Spinal cord (tissue), 10 donors: ENCODE data around the gene DBX2. TPM values are rescaled to one million over a fixed set of nuclear protein-coding genes. Genes with fewer than 3 reads are reported as not detected.
"Not testable (repeated sequence)": the region's sequence is repeated elsewhere in the genome, so short reads cannot be mapped to it uniquely, and the experiment has no call there.

Source experiments
- DNase-seq, 6 donors: peaks; one replicate each; pipeline versions ENCODE4 v3.0.0 to v3.0.0-alpha.2; 2013 to 2015; ENCODE audit warnings: low spot score in 6 of 6, low read depth in 4 of 6
- H3K27ac ChIP-seq: one replicate; pipeline ENCODE4 v1.5.1; 2013; ENCODE audit warnings: low read depth, low read length, control low read depth
- H3K27me3 ChIP-seq: one replicate; pipeline ENCODE4 v1.6.1; 2013; ENCODE audit warnings: low read length; ENCODE audit not compliant: control insufficient read depth, insufficient read depth
- H3K36me3 ChIP-seq: one replicate; pipeline ENCODE4 v1.6.1; 2013; ENCODE audit warnings: low read length; ENCODE audit not compliant: control insufficient read depth, insufficient read depth
- H3K4me1 ChIP-seq: one replicate; pipeline ENCODE4 v1.6.1; 2013; ENCODE audit warnings: low read length; ENCODE audit not compliant: control insufficient read depth, insufficient read depth
- H3K4me3 ChIP-seq: one replicate; pipeline ENCODE4 v1.5.1; 2013; ENCODE audit warnings: low read depth, low read length, control low read depth
- H3K9me3 ChIP-seq: one replicate; pipeline ENCODE4 v1.6.1; 2013; ENCODE audit warnings: low read length; ENCODE audit not compliant: control insufficient read depth, insufficient read depth
- WGBS: methylation state at CpG from one replicate; pipeline ENCODE4 v1.1.5; 2013; ENCODE audit warnings: missing lambda C conversion rate; ENCODE audit not compliant: insufficient coverage; 5-methylcytosine and 5-hydroxymethylcytosine counted together
- polyA plus RNA-seq, 2 donors: library from polyadenylated mRNA; unstranded; fragments of 120-200 nt; gene quantifications; one replicate each; pipeline ENCODE4 v1.2.1, GENCODE V29; 2013; ENCODE audit not compliant: insufficient read length in 2 of 2
- total RNA-seq, 2 donors: library from RNA; depleted of rRNA in 1 of 2; stranded (reverse); fragments of 120-200 nt in 1 of 2; fragments of >200 nt in 1 of 2; gene quantifications; one replicate each; pipeline versions ENCODE4 v1.2.3 to v1.2.4, GENCODE V29; 2013 to 2014
- donor health status: healthy.

DBX2 gene
- total and polyA plus RNA-seq, 4 donors, result 5.0 to 27.8 (median 14.3) TPM

DNA sequence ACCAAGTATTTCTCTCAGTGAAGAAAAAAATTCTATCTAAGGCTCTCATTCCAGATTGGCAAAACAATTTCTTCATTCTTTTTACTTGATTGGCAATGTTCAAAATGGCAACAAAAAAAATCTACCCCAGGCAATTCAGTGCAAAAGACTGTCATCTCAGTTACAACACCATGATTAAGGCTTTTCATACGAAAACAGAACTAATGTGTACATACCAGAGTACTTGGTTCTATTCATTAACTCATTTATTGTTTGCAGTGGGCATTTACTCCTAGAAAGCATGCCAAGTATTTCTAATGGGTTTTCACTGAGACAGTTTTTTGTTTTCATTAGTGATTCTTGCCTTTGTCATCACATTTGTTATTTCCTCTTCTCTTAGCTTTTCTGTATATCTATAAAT lies 33.0 kb downstream of the DBX2 start:
- H3K27ac ChIP-seq, result no peak overlapping the region
- H3K4me3 ChIP-seq, result no peak overlapping the region
- H3K27me3 ChIP-seq, result no peaks in the 10 kb centered on the region
- H3K36me3 ChIP-seq, result peaks cover 3% of the 10 kb centered on the region
- DNase-seq, result no peak
- no peaks in the 10 kb centered on the region for H3K4me1 ChIP-seq
- peaks cover 3% of the 10 kb centered on the region for H3K9me3 ChIP-seq
- WGBS, result no CpG with 5 or more reads among the region's 1 CpG

GRCh38 chr12:45014396-45014795 lies 36.5 kb downstream of the DBX2 start:
- DNase-seq, result no peak
- Histone ChIP-seq H3K4me1 (no peaks in the 10 kb centered on the region), H3K36me3 (no peaks in the 10 kb centered on the region), H3K4me3 (no peak overlapping the region), H3K27ac (no peak overlapping the region), H3K9me3 (no peaks in the 10 kb centered on the region), H3K27me3 (no peaks in the 10 kb centered on the region)
- no CpG with 5 or more reads among the region's 1 CpG for WGBS

DNA sequence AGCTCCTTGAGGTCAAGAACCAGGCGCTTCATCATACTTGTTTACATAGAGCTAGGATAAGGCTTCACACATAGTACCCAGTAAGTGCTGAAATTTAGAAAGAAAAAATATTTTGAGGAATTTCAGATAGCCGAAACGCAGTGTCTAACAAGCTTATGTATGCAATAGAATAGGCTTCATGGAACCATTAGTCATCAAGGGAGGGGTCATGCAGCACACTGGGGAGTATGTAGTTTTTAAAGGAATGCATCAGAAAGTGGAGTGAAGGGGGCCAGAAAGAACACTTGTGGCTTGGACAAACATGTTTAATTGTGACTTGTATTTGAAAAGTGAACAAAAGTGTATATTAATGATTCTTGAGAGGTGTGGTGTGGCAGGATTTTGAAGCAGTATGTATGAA lies 38.1 kb downstream of the DBX2 start:
- WGBS, result 85% methylated on average over 2 of the region's 3 CpGs
- Histone ChIP-seq H3K36me3 (no peaks in the 10 kb centered on the region), H3K4me1 (no peaks in the 10 kb centered on the region), H3K9me3 (no peaks in the 10 kb centered on the region), H3K27ac (no peak overlapping the region), H3K4me3 (no peak overlapping the region), H3K27me3 (no peaks in the 10 kb centered on the region)
- DNase-seq, result no peak

DNA sequence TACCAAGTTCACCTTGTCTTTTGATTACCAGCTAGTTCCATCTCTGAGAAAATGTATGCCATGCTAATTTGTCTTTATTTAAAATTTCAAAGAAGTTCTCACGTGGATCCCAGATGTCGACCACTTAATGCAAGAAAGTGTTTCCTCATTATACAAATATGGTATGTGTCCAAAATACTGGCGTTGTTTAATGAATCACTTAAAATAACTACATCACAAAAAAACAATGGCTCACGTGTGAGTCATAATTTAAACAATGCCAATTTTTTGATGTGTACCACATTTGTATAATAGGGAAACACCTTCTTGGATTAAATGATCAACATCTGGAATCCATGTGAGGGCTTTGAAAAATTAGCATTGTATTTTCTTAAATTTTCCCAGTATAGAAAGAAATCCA lies 40.8 kb downstream of the DBX2 start:
- H3K27me3 ChIP-seq, result no peaks in the 10 kb centered on the region
- H3K27ac ChIP-seq, result no peak overlapping the region
- DNase-seq, result no peak
- no peaks in the 10 kb centered on the region for H3K4me1 ChIP-seq
- no CpG with 5 or more reads among the region's 4 CpGs for WGBS
- H3K4me3 ChIP-seq, result no peak overlapping the region
- H3K9me3 ChIP-seq, result no peaks in the 10 kb centered on the region
- no peaks in the 10 kb centered on the region for H3K36me3 ChIP-seq

GRCh38 chr12:45008211-45008610 lies 42.7 kb downstream of the DBX2 start:
- H3K4me3 ChIP-seq, result no peak overlapping the region
- no peak for DNase-seq
- no peaks in the 10 kb centered on the region for H3K27me3 ChIP-seq
- H3K9me3 ChIP-seq, result no peaks in the 10 kb centered on the region
- H3K4me1 ChIP-seq, result no peaks in the 10 kb centered on the region
- no peak overlapping the region for H3K27ac ChIP-seq
- no peaks in the 10 kb centered on the region for H3K36me3 ChIP-seq

- Histone ChIP-seq H3K27ac (no peak overlapping the region), H3K36me3 (no peaks in the 10 kb centered on the region), H3K9me3 (peaks cover 3% of the 10 kb centered on the region), H3K27me3 (no peaks in the 10 kb centered on the region), H3K4me1 (no peaks in the 10 kb centered on the region), H3K4me3 (no peak overlapping the region)
- no peak for DNase-seq
These were observed 51.5 kb downstream of the DBX2 start for GRCh38 chr12:44999355-44999754.

GRCh38 chr12:44993161-44993560 lies 57.7 kb downstream of the DBX2 start:
- no peak overlapping the region for H3K4me3 ChIP-seq
- H3K27ac ChIP-seq, result no peak overlapping the region
- no CpG with 5 or more reads among the region's 1 CpG for WGBS

GRCh38 chr12:44984863-44985262 lies 66.0 kb downstream of the DBX2 start:
- not testable (repeated sequence) for H3K4me1 ChIP-seq, DNase-seq, H3K36me3 ChIP-seq, H3K27ac ChIP-seq, H3K9me3 ChIP-seq, H3K27me3 ChIP-seq, H3K4me3 ChIP-seq
- 100% methylated on average over 2 of the region's 10 CpGs for WGBS

More at GRCh38 chr12:44993161-44993560, 57.7 kb downstream of the DBX2 start:
- peak in 1 of 6 donors; percentile 13 for DNase-seq
- H3K36me3 ChIP-seq, result no peaks in the 10 kb centered on the region
- H3K9me3 ChIP-seq, result no peaks in the 10 kb centered on the region
- H3K27me3 ChIP-seq, result no peaks in the 10 kb centered on the region
- no peaks in the 10 kb centered on the region for H3K4me1 ChIP-seq

DNA sequence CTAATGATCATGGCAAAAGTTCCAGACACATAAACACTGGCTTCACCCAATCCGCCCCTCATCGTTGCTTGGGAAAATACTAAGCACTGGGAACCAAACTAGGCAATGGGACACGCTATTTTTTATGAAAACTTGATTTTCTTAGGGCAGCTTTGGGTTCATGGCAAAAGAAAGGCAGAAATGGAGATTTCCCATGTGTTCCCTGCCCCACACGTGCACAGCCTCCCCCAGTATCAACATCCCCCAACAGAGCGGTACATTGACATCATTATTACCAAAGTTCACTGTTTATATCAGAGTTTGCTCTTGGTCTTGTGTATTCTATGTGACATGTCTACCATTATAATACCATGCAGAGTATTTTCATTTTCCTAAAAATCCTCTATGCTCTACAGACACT lies 71.0 kb downstream of the DBX2 start:
- Histone ChIP-seq H3K27ac (no peak overlapping the region), H3K4me3 (no peak overlapping the region), H3K9me3 (no peaks in the 10 kb centered on the region), H3K27me3 (no peaks in the 10 kb centered on the region), H3K4me1 (no peaks in the 10 kb centered on the region), H3K36me3 (no peaks in the 10 kb centered on the region)
- WGBS, result 90% methylated on average over 3 of the region's 5 CpGs
- DNase-seq, result no peak

DNA sequence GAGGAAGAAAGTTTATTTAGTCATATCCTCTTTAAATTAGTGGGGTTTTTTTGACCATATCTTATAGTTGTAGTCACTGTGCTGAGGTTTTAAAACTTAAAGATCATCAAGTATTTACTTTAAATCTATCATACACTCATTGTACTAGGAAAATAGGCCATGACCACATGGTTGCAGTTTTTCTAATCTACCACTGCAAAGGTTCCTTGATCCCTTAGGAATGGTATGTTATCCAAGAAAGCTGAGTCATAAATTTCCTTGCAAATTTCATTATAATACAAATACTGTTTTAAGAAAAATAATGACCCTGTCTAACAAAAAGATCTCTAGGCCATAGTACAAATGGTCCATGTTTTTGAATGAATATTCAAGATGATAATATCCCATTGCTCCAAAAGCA lies 74.7 kb downstream of the DBX2 start:
- Histone ChIP-seq H3K36me3 (no peaks in the 10 kb centered on the region), H3K27me3 (no peaks in the 10 kb centered on the region), H3K4me3 (no peak overlapping the region), H3K9me3 (no peaks in the 10 kb centered on the region), H3K4me1 (no peaks in the 10 kb centered on the region), H3K27ac (no peak overlapping the region)
- no peak for DNase-seq
